Progenitor cell of endocrine pancreas (in vitro differentiated cells): ENCODE measurements around the gene RESP18. TPM values are rescaled to one million over a fixed set of nuclear protein-coding genes. Genes with fewer than 3 reads are reported as not detected.

Experiments
- DNase-seq: peaks from one replicate; pipeline ENCODE4 v3.0.0; 2021; ENCODE audit warnings: low spot score; ENCODE audit not compliant: unreplicated experiment
- H3K27ac Mint-ChIP-seq: 2 replicates; pipeline ENCODE4 v1.8.0; 2021; ENCODE audit warnings: mild to moderate bottlenecking, moderate library complexity, mixed read lengths
- H3K27me3 Mint-ChIP-seq: 2 replicates; pipeline ENCODE4 v1.8.0; 2021; ENCODE audit warnings: mixed read lengths
- H3K36me3 Mint-ChIP-seq: 2 replicates; pipeline ENCODE4 v1.8.0; 2022; ENCODE audit warnings: mixed read lengths; ENCODE audit not compliant: insufficient read depth
- H3K4me1 Mint-ChIP-seq: 2 replicates; pipeline ENCODE4 v1.8.0; 2021; ENCODE audit warnings: low read depth, mixed read lengths
- H3K4me3 Mint-ChIP-seq: 2 replicates; pipeline ENCODE4 v1.8.0; 2021; ENCODE audit warnings: low read depth, mild to moderate bottlenecking, moderate library complexity, mixed read lengths
- H3K9me3 Mint-ChIP-seq: 2 replicates; pipeline ENCODE4 v1.8.0; 2021; ENCODE audit warnings: low read depth, mixed read lengths
- CTCF ChIP-seq: fragments of 200-600 bp; sonication (generic); IDR thresholded peaks from one replicate; pipeline ENCODE4 v1.5.0; 2021; ENCODE audit warnings: antibody characterized with exemption, mild to moderate bottlenecking; ENCODE audit not compliant: unreplicated experiment
- total RNA-seq: library from RNA; stranded (reverse); gene quantifications from 2 replicates; pipeline ENCODE4 v1.2.1, GENCODE V29; 2021

Gene RESP18
- total RNA-seq, 1 donor from 2014 or later: not detected

DNA sequence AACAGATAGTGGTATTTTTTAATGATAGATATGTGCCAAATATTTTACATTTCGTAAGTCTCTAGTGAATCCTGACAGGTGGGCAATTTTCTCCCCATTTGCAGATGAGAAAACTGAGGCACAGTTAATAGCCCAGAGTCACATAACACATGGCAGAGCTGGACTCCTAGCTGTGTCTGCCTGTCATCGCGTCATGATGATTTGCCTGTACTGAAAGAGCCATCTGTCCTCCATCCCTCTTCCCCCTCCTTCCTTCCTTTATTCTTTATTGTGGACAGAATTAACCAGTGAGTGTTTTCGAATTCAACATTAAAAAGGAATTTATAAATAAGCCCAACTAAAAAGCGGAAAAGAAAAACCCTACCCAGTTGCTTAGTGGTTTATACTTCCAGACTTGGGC is 50.2 kb downstream of the RESP18 start:
- H3K36me3 Mint-ChIP-seq: peaks cover 5% of the 10 kb centered on the region
- no peaks in the 10 kb centered on the region for H3K27me3 Mint-ChIP-seq
- H3K4me1 Mint-ChIP-seq: peaks cover 18% of the 10 kb centered on the region
- no peak overlapping the region for H3K4me3 Mint-ChIP-seq
- no peak for DNase-seq
- no peaks in the 10 kb centered on the region for H3K9me3 Mint-ChIP-seq
- no peak overlapping the region for H3K27ac Mint-ChIP-seq
- no peak for TF ChIP-seq CTCF

DNA sequence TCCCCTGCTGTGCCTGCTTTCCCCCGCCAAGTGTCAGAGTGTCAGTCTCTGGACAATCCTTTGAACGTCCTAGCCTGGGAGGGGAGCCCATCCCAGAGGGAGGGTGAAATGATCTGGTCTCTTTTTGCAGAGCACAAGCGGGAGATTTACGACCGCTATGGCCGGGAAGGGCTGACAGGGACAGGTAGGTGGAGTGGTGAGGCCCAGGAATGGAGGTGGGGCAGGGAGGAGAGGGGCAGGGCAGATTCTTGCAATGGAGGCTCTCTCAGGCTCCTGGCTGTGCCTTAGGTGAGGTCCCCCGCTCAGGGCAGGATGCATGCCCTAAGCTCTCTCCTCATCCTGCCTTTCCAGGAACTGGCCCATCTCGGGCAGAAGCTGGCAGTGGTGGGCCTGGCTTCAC is 51.0 kb downstream of the RESP18 start:
- Mint-ChIP-seq H3K36me3 (peaks cover 5% of the 10 kb centered on the region), H3K9me3 (no peaks in the 10 kb centered on the region), H3K4me1 (peaks cover 18% of the 10 kb centered on the region), H3K27me3 (no peaks in the 10 kb centered on the region), H3K4me3 (no peak overlapping the region), H3K27ac (no peak overlapping the region)
- DNase-seq: no peak
- TF ChIP-seq CTCF: no peak

GRCh38 chr2:219280651-219281050 is 51.9 kb downstream of the RESP18 start:
- H3K27me3 Mint-ChIP-seq: no peaks in the 10 kb centered on the region

DNA sequence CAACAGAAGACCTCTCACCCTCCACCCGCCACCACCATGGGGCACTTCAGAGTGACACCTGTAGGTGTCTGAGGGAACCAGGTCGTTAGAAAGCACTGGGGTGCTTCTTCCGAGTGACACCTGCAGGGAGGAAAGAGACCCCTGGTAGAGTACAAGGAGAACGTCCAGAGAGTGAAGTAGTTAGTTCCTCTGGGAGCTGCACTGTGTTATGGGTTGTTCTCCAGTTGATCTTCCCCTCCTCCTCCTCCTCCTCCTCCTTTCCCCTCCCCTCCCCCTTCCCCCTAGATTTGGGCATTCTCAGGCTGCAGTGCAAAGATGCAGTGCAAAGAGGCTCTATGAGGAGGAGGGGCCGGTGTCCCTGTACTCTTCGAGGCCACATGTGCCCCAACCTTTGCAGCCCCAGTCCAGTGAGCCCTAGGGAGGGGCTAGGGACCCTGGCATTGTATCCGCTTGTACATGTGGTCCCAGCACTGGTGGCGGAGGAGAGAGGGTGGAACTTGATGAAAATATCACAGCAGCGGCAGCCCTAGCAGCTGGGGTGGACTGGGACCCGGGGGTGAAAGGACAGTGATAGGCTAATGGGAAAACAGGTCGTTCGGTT is 52.5 kb downstream of the RESP18 start:
- TF ChIP-seq CTCF: peak; percentile 16
- H3K4me3 Mint-ChIP-seq: peak overlapping the region; percentile 84
- DNase-seq: no peak
- H3K27me3 Mint-ChIP-seq: no peaks in the 10 kb centered on the region
- peaks cover 18% of the 10 kb centered on the region for H3K4me1 Mint-ChIP-seq
- H3K36me3 Mint-ChIP-seq: peaks cover 4% of the 10 kb centered on the region
- no peaks in the 10 kb centered on the region for H3K9me3 Mint-ChIP-seq
- H3K27ac Mint-ChIP-seq: peak overlapping the region; percentile 98

More at GRCh38 chr2:219280651-219281050, 51.9 kb downstream of the RESP18 start:
- no peak for DNase-seq
- Mint-ChIP-seq H3K9me3 (no peaks in the 10 kb centered on the region), H3K4me1 (peaks cover 18% of the 10 kb centered on the region), H3K36me3 (peaks cover 5% of the 10 kb centered on the region), H3K27ac (no peak overlapping the region), H3K4me3 (peak overlapping the region; percentile 84)
- TF ChIP-seq CTCF: no peak

GRCh38 chr2:219279151-219279915 is 53.2 kb downstream of the RESP18 start, which contains the start of gene DNAJB2:
TSS of gene DNAJB2 (plus strand) at chr2:219279366. CDS start at chr2:219279834, 468 bp downstream.
- TF ChIP-seq CTCF: peak; percentile 22
- peaks cover 4% of the 10 kb centered on the region for H3K27me3 Mint-ChIP-seq
- peaks cover 4% of the 10 kb centered on the region for H3K36me3 Mint-ChIP-seq
- peak within 1 kb of the TSS; percentile 98 for H3K27ac Mint-ChIP-seq
- peak within 1 kb of the TSS; percentile 84 for H3K4me3 Mint-ChIP-seq
- DNase-seq: peak; percentile 91
- no peaks in the 10 kb centered on the region for H3K9me3 Mint-ChIP-seq
- H3K4me1 Mint-ChIP-seq: peaks cover 22% of the 10 kb centered on the region
